ENCODE measurements around the gene CCR4.

DNA sequence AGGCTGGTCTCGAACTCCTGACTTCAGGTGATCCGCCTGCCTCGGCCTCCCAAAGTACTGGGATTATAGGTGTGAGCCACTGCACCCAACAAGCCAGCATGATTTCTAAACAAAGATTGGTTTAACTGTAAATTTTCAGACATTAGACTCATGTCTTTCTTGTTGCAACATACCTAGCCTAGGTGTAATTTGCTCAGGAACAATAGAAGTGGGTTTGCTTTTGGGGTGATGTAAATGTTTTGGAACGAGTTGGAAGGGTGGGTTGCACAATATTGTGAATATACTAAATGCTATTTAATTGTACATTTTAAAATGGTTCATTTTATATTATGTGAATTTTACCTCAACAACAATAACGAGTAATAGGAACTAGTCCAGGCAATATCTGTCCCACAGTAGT lies 7.1 kb downstream of the CCR4 start:
- TF ChIP-seq EZH2phosphoT487 (IDR thresholded peaks at IDR 0.05; ENCODE audit: insufficient read depth, low read depth): no peak
- no peak for TF ChIP-seq EZH2 (IDR thresholded peaks at IDR 0.05; ENCODE audit: insufficient read depth, poor library complexity, severe bottlenecking)

All from GM23248 (cell line).